Large intestine (tissue), 3 donors: Measurements from ENCODE around the gene BAHCC1. TPM values are rescaled to one million over a fixed set of nuclear protein-coding genes. Genes with fewer than 3 reads are reported as not detected.
"Not testable (repeated sequence)": the region's sequence is repeated elsewhere in the genome, so short reads cannot be mapped to it uniquely, and the experiment has no call there.

Experiments used
- DNase-seq, 2 donors: peaks; one replicate each; pipeline versions ENCODE4 v3.0.0 to v3.0.0-alpha.2; 2013
- H3K27ac ChIP-seq: one replicate; pipeline ENCODE4 v1.5.1; 2013; ENCODE audit warnings: low read length
- H3K27me3 ChIP-seq: 2 replicates; pipeline ENCODE4 v1.6.1; 2013; ENCODE audit warnings: low read length; ENCODE audit not compliant: control insufficient read depth, insufficient read depth
- H3K36me3 ChIP-seq: 2 replicates; pipeline ENCODE4 v1.6.1; 2013; ENCODE audit warnings: low read length; ENCODE audit not compliant: control insufficient read depth, insufficient read depth
- H3K4me1 ChIP-seq: one replicate; pipeline ENCODE4 v1.6.1; 2013; ENCODE audit warnings: low read length; ENCODE audit not compliant: control insufficient read depth, insufficient read depth
- H3K4me3 ChIP-seq: one replicate; pipeline ENCODE4 v1.5.1; 2013; ENCODE audit warnings: low read length
- H3K9me3 ChIP-seq: one replicate; pipeline ENCODE4 v1.6.1; 2013; ENCODE audit warnings: mild to moderate bottlenecking, low read depth, low read length, moderate library complexity; ENCODE audit not compliant: control insufficient read depth
- WGBS: methylation state at CpG from one replicate; pipeline ENCODE4 v1.1.5; 2013; ENCODE audit warnings: low lambda C conversion rate; ENCODE audit not compliant: insufficient coverage; 5-methylcytosine and 5-hydroxymethylcytosine counted together
- polyA plus RNA-seq: library from polyadenylated mRNA; unstranded; fragments of 120-200 nt; gene quantifications from one replicate; pipeline ENCODE4 v1.2.1, GENCODE V29; 2013

BAHCC1 gene
- polyA plus RNA-seq, 1 donor: 21.9 TPM

GRCh38 chr17:81352056-81352455 lies 43.2 kb upstream of the BAHCC1 start:
- H3K9me3 ChIP-seq, DNase-seq, H3K36me3 ChIP-seq, H3K27me3 ChIP-seq, H3K27ac ChIP-seq, H3K4me3 ChIP-seq: not testable (repeated sequence)
- peaks cover 28% of the 10 kb centered on the region for H3K4me1 ChIP-seq
- WGBS: no CpG with 5 or more reads among the region's 38 CpGs

GRCh38 chr17:81354252-81354953 lies 40.9 kb upstream of the BAHCC1 start:
- DNase-seq: peak in 1 of 2 donors; percentile 71
- H3K27ac ChIP-seq: peak overlapping the region; percentile 71
- WGBS: no CpG with 5 or more reads among the region's 14 CpGs

GRCh38 chr17:81354954-81355347 lies 40.3 kb upstream of the BAHCC1 start:
- Histone ChIP-seq H3K9me3 (no peaks in the 10 kb centered on the region), H3K4me1 (peaks cover 18% of the 10 kb centered on the region), H3K4me3 (no peak overlapping the region), H3K27ac (peak overlapping the region; percentile 71), H3K36me3 (no peaks in the 10 kb centered on the region), H3K27me3 (no peaks in the 10 kb centered on the region)
- no CpG with 5 or more reads among the region's 9 CpGs for WGBS
- DNase-seq: peak; percentile 84 to 94

More at GRCh38 chr17:81354252-81354953, 40.9 kb upstream of the BAHCC1 start:
- Histone ChIP-seq H3K27me3 (no peaks in the 10 kb centered on the region), H3K4me3 (no peak overlapping the region), H3K9me3 (no peaks in the 10 kb centered on the region), H3K36me3 (no peaks in the 10 kb centered on the region), H3K4me1 (peaks cover 24% of the 10 kb centered on the region)

- 96% methylated on average over 4 of the region's 8 CpGs for WGBS
Measured at GRCh38 chr17:81359218-81359617, 36.0 kb upstream of the BAHCC1 start.

GRCh38 chr17:81362001-81362400 lies 33.3 kb upstream of the BAHCC1 start:
- no CpG with 5 or more reads among the region's 7 CpGs for WGBS
- peak; percentile 68 to 79 for DNase-seq
- H3K9me3 ChIP-seq: not testable (repeated sequence)

More at GRCh38 chr17:81359218-81359617, 36.0 kb upstream of the BAHCC1 start:
- no peaks in the 10 kb centered on the region for H3K27me3 ChIP-seq
- no peaks in the 10 kb centered on the region for H3K36me3 ChIP-seq
- peaks cover 3% of the 10 kb centered on the region for H3K9me3 ChIP-seq
- H3K27ac ChIP-seq: no peak overlapping the region
- H3K4me3 ChIP-seq: no peak overlapping the region
- H3K4me1 ChIP-seq: peaks cover 34% of the 10 kb centered on the region
- no peak for DNase-seq

GRCh38 chr17:81364278-81365147 lies 30.7 kb upstream of the BAHCC1 start:
- 100% methylated on average over 1 of the region's 26 CpGs for WGBS
- Histone ChIP-seq H3K36me3 (no peaks in the 10 kb centered on the region), H3K4me1 (peaks cover 43% of the 10 kb centered on the region), H3K27me3 (peaks cover 5% of the 10 kb centered on the region), H3K9me3 (peaks cover 10% of the 10 kb centered on the region), H3K27ac (no peak overlapping the region), H3K4me3 (no peak overlapping the region)
- DNase-seq: no peak

More at GRCh38 chr17:81362001-81362400, 33.3 kb upstream of the BAHCC1 start:
- not testable (repeated sequence) for H3K27me3 ChIP-seq, H3K4me3 ChIP-seq, H3K36me3 ChIP-seq
- H3K4me1 ChIP-seq: peaks cover 43% of the 10 kb centered on the region
- H3K27ac ChIP-seq: peak overlapping the region; percentile 47

- Histone ChIP-seq H3K36me3 (no peaks in the 10 kb centered on the region), H3K4me1 (peaks cover 42% of the 10 kb centered on the region), H3K27me3 (peaks cover 5% of the 10 kb centered on the region), H3K4me3 (peak overlapping the region; percentile 7), H3K27ac (peak overlapping the region; percentile 34), H3K9me3 (peaks cover 10% of the 10 kb centered on the region)
- no CpG with 5 or more reads among the region's 22 CpGs for WGBS
- peak; percentile 67 to 81 for DNase-seq
Measured at GRCh38 chr17:81365148-81365600, 30.1 kb upstream of the BAHCC1 start.

GRCh38 chr17:81365601-81366585 lies 29.4 kb upstream of the BAHCC1 start:
- WGBS: no CpG with 5 or more reads among the region's 30 CpGs
- Histone ChIP-seq H3K4me1 (peaks cover 35% of the 10 kb centered on the region), H3K9me3 (peaks cover 10% of the 10 kb centered on the region), H3K36me3 (no peaks in the 10 kb centered on the region), H3K27ac (peak overlapping the region; percentile 34), H3K27me3 (peaks cover 5% of the 10 kb centered on the region), H3K4me3 (no peak overlapping the region)
- peak in 1 of 2 donors; percentile 64 for DNase-seq

- no CpG with 5 or more reads among the region's 11 CpGs for WGBS
Measured at GRCh38 chr17:81366648-81367047, 28.6 kb upstream of the BAHCC1 start.

More at GRCh38 chr17:81366648-81367047, 28.6 kb upstream of the BAHCC1 start:
- Histone ChIP-seq H3K4me1 (peaks cover 28% of the 10 kb centered on the region), H3K4me3 (no peak overlapping the region), H3K36me3 (no peaks in the 10 kb centered on the region), H3K27me3 (peaks cover 5% of the 10 kb centered on the region), H3K27ac (no peak overlapping the region), H3K9me3 (peaks cover 9% of the 10 kb centered on the region)
- DNase-seq: no peak
